HepG2 (cell line): ENCODE results near the gene APBB1IP. TPM values are rescaled to one million over a fixed set of nuclear protein-coding genes. Genes with fewer than 3 reads are reported as not detected.

Experiments
- ATAC-seq: fragments of 200-7000 bp; cut with Tn5 transposase; 3 replicates; pipeline ENCODE4 v1.9.1; 2020; ENCODE audit warnings: mild to moderate bottlenecking, moderate library complexity
- BruUV-seq: library from RNA; stranded (reverse); fragments of 400-500 nt; replicated peaks from 2 replicates; lab custom pipeline; 2021; lab: Mats Ljungman, UMichigan
- CTCF ChIA-PET: fragments of 300-600 bp; formaldehyde crosslinking; extraction: SDS; loops from one replicate; lab custom pipeline; 2021; ENCODE audit warnings: low total read pairs, inconsistent platforms, low intra/inter-chr PET ratio; lab: Yijun Ruan, JAX
- POLR2A ChIA-PET: fragments of 350-600 bp; sonication (Branson Sonifier 250); formaldehyde crosslinking; loops from one replicate; lab custom pipeline; 2020; ENCODE audit warnings: antibody characterized with exemption, inconsistent platforms; lab: Yijun Ruan, JAX
- DNase-seq: peaks from one replicate; pipeline ENCODE4 v3.0.0-alpha.2; 2015; ENCODE audit warnings: low spot score
- FAIRE-seq: peaks from 3 replicates; lab custom pipeline; 2011; peaks lifted over from hg19 to GRCh38; lab: Jason Lieb, UNC
- H2AFZ ChIP-seq: one replicate; pipeline ENCODE4 v1.6.1; 2011; ENCODE audit warnings: low read length, inconsistent platforms
- H3K27ac ChIP-seq: fragments of 300-600 bp; 3 replicates; pipeline ENCODE4 v1.8.0; 2011; ENCODE audit warnings: mixed run types, mild to moderate bottlenecking, mixed read lengths, low read length, inconsistent platforms; ENCODE audit not compliant: insufficient read depth; ENCODE audit errors: extremely low read length
- H3K27me3 ChIP-seq, 2 experiments: fragments of 200-600 bp in 1 of 2; 2 replicates in 1 of 2; 3 replicates in 1 of 2; pipeline versions ENCODE4 v1.6.0 to v1.8.0; 2011; ENCODE audit warnings: low read length in 2 of 2, mild to moderate bottlenecking in 2 of 2, moderate library complexity in 2 of 2, inconsistent platforms in 1 of 2; ENCODE audit not compliant: insufficient read depth in 2 of 2, control insufficient read depth in 1 of 2
- H3K36me3 ChIP-seq, 2 experiments: fragments of 200-600 bp in 1 of 2; replicated peaks in 1 of 2; 2 replicates in 1 of 2; 3 replicates in 1 of 2; pipeline versions ENCODE4 v1.5.1 to v1.8.0; 2011; ENCODE audit warnings: low read length in 2 of 2, inconsistent platforms in 1 of 2; ENCODE audit not compliant: insufficient read depth in 2 of 2, control insufficient read depth in 1 of 2
- H3K4me1 ChIP-seq: 2 replicates; pipeline ENCODE4 v1.5.1; 2012; ENCODE audit warnings: low read length, inconsistent platforms; ENCODE audit not compliant: insufficient read depth
- H3K4me2 ChIP-seq: 2 replicates; pipeline ENCODE4 v1.6.0; 2011; ENCODE audit warnings: low read depth, low read length, inconsistent platforms
- H3K4me3 ChIP-seq, 3 experiments: fragments of 200-600 bp in 1 of 3; sonication (generic), shearing (Covaris generic) in 1 of 3; replicated peaks in 1 of 3; 2 replicates each; pipeline ENCODE4 v1.5.1; 2011 to 2016; ENCODE audit warnings: low read length in 3 of 3, inconsistent platforms in 2 of 3, low read depth in 2 of 3, mild to moderate bottlenecking in 2 of 3, control low read depth in 1 of 3, mixed read lengths in 1 of 3; ENCODE audit not compliant: insufficient read depth in 1 of 3
- H3K79me2 ChIP-seq: one replicate; pipeline ENCODE4 v1.6.1; 2011; ENCODE audit warnings: low read length, inconsistent platforms; ENCODE audit not compliant: insufficient read depth
- H3K9ac ChIP-seq: 2 replicates; pipeline ENCODE4 v1.6.0; 2011; ENCODE audit warnings: mild to moderate bottlenecking, low read depth, low read length, inconsistent platforms; ENCODE audit not compliant: insufficient read depth
- H3K9me3 ChIP-seq: 2 replicates; pipeline ENCODE4 v1.5.1; 2012; ENCODE audit warnings: mild to moderate bottlenecking, low read length
- H4K20me1 ChIP-seq: 2 replicates; pipeline ENCODE4 v1.6.0; 2011; ENCODE audit warnings: inconsistent platforms, mild to moderate bottlenecking, low read length, moderate library complexity; ENCODE audit not compliant: insufficient read depth
- ARNTL ChIP-seq: sonication (generic); formaldehyde crosslinking; IDR thresholded peaks from 2 replicates; pipeline ENCODE4 v1.4.0; 2020; ENCODE audit warnings: mild to moderate bottlenecking, missing genetic modification reagents
- ATF1 ChIP-seq: IDR thresholded peaks from 2 replicates; pipeline ENCODE4 v1.6.1; 2016; ENCODE audit warnings: mild to moderate bottlenecking, control low read depth
- BRD4 ChIP-seq: sonication (generic); formaldehyde crosslinking; IDR thresholded peaks from 2 replicates; pipeline ENCODE4 v1.4.0; 2020; ENCODE audit warnings: missing genetic modification reagents
- EED ChIP-seq: sonication (generic); formaldehyde crosslinking; IDR thresholded peaks from 2 replicates; pipeline ENCODE4 v1.5.0; 2020; ENCODE audit warnings: mild to moderate bottlenecking, missing genetic modification reagents
- ETV5 ChIP-seq: IDR thresholded peaks from 2 replicates; pipeline ENCODE4 v1.6.1; 2018; ENCODE audit warnings: missing biosample characterization, missing genetic modification reagents, inconsistent platforms, borderline replicate concordance
- HOXA7 ChIP-seq: sonication (generic); formaldehyde crosslinking; IDR thresholded peaks from 2 replicates; pipeline ENCODE4 v1.8.1; 2022; ENCODE audit warnings: mild to moderate bottlenecking, missing genetic modification reagents, moderate library complexity
- MAFK ChIP-seq, 2 experiments: IDR thresholded peaks in 1 of 2; conservative IDR thresholded peaks in 1 of 2; 2 replicates each; pipeline ENCODE4 v1.6.1; 2011; ENCODE audit warnings: improper control_type of control experiment in 2 of 2, low read length in 2 of 2
- NPAS2 ChIP-seq: sonication (generic); formaldehyde crosslinking; IDR thresholded peaks from 2 replicates; pipeline ENCODE4 v1.8.0; 2022; ENCODE audit warnings: mild to moderate bottlenecking, missing genetic modification reagents, borderline replicate concordance
- PAXIP1 ChIP-seq: sonication (generic); formaldehyde crosslinking; conservative IDR thresholded peaks from 2 replicates; pipeline ENCODE4 v1.4.0; 2020; ENCODE audit warnings: mild to moderate bottlenecking, missing genetic modification reagents, moderate library complexity
- SKI ChIP-seq: fragments of 450-650 bp; IDR thresholded peaks from one replicate; pipeline ENCODE4 v1.6.1; 2018; ENCODE audit warnings: mild to moderate bottlenecking; ENCODE audit not compliant: partially characterized antibody
- SOX13 ChIP-seq, 3 experiments: fragments of 450-650 bp in 1 of 3; sonication (generic) in 1 of 3; formaldehyde crosslinking in 1 of 3; IDR thresholded peaks in 2 of 3; conservative IDR thresholded peaks in 1 of 3; 2 replicates each; pipeline versions ENCODE4 v1.5.0 to v1.6.1; 2016 to 2020; ENCODE audit warnings: antibody characterized with exemption in 1 of 3, mild to moderate bottlenecking in 1 of 3, missing compliant biosample characterization in 1 of 3, missing genetic modification reagents in 1 of 3, moderate library complexity in 1 of 3
- ZMAT5 ChIP-seq: sonication (generic); formaldehyde crosslinking; IDR thresholded peaks from 2 replicates; pipeline ENCODE4 v1.5.0; 2020; ENCODE audit warnings: mild to moderate bottlenecking, low read depth, missing genetic modification reagents, borderline replicate concordance
- ZNF251 ChIP-seq: sonication (generic); formaldehyde crosslinking; IDR thresholded peaks from 2 replicates; pipeline ENCODE4 v1.9.0; 2021; ENCODE audit warnings: mild to moderate bottlenecking, missing genetic modification reagents
- ZNF431 ChIP-seq: sonication (generic); formaldehyde crosslinking; IDR thresholded peaks from 2 replicates; pipeline ENCODE4 v1.9.0; 2022; ENCODE audit warnings: missing genetic modification reagents, low read depth, mild to moderate bottlenecking, borderline replicate concordance
- ZNF777 ChIP-seq: sonication (generic); formaldehyde crosslinking; IDR thresholded peaks from 2 replicates; pipeline ENCODE4 v1.4.0; 2020; ENCODE audit warnings: missing genetic modification reagents
- ZSCAN25 ChIP-seq: sonication (generic); formaldehyde crosslinking; IDR thresholded peaks from 2 replicates; pipeline ENCODE4 v1.8.0; 2022; ENCODE audit warnings: mild to moderate bottlenecking, missing genetic modification reagents
- WGBS: methylation state at CpG from one replicate; pipeline ENCODE4 v1.1.6; 2017; ENCODE audit warnings: low lambda C conversion rate; 5-methylcytosine and 5-hydroxymethylcytosine counted together
- in situ Hi-C: cut with HindIII; loops from 2 replicates; pipeline ENCODE4 v1.10.0; 2017; ENCODE audit warnings: low pct_unique_long_range_greater_than_20kb; ENCODE audit not compliant: extremely low pct_ligation_motif_present
- intact Hi-C: fragments of 100-400 bp; cut with micrococcal nuclease; formaldehyde crosslinking; loops from one replicate; pipeline ENCODE4 v1.10.0; 2022; ENCODE audit not compliant: unreplicated experiment
- polyA plus RNA-seq, 8 experiments: library from polyadenylated mRNA; depleted of rRNA in 3 of 8; stranded (reverse) in 7 of 8; unstranded in 1 of 8; fragments of >200 nt; fragmentation: Illumina TruSeq in 4 of 8; extraction: Trizol in 4 of 8; gene quantifications; 2 replicates each; pipeline versions ENCODE4 v1.2.1 to v1.2.3, GENCODE V29; 2011 to 2016; ENCODE audit warnings: low read depth in 4 of 8, missing spikeins in 1 of 8, mixed read lengths in 1 of 8; ENCODE audit not compliant: insufficient read depth in 1 of 8
- total RNA-seq, 5 experiments: library from RNA; depleted of rRNA; stranded (reverse); fragments of >200 nt; fragmentation: Illumina TruSeq; extraction: Trizol; gene quantifications; 2 replicates each; pipeline ENCODE4 v1.2.3, GENCODE V29; 2016; ENCODE audit warnings: low read depth in 1 of 5
- TF ChIP-seq, protein P1 (sequence below): sonication (generic); formaldehyde crosslinking; IDR thresholded peaks from 2 replicates; pipeline ENCODE4 v1.9.0; 2022; ENCODE audit warnings: missing genetic modification reagents, mild to moderate bottlenecking, borderline replicate concordance
- TF ChIP-seq, protein P2 (sequence below): sonication (generic); IDR thresholded peaks from 2 replicates; pipeline ENCODE4 v1.6.1; 2016; ENCODE audit warnings: low read depth, borderline replicate concordance

APBB1IP gene
- total and polyA plus RNA-seq, 2 of the 13 experiments (the other 11 are each of a cell fraction or from before 2014, with no cell fraction given): 0.08 TPM; not detected in 1

GRCh38 chr10:26410356-26410755 lies 27.8 kb upstream of the APBB1IP start:
- in situ Hi-C loops: no loop called here
- no peaks in the 10 kb centered on the region for H3K9me3 ChIP-seq
- no peak overlapping the region for H3K4me2 ChIP-seq
- no peaks in the 10 kb centered on the region for H3K36me3 ChIP-seq
- WGBS: 0% methylated on average over 6 of the region's 6 CpGs
- no peak for FAIRE-seq
- CTCF ChIA-PET: no interaction called here
- H3K27ac ChIP-seq: no peak overlapping the region
- H2AFZ ChIP-seq: no peak overlapping the region
- no peaks in the 10 kb centered on the region for H3K27me3 ChIP-seq
- H3K79me2 ChIP-seq: no peaks in the 10 kb centered on the region
- intact Hi-C loops: no loop called here
- BruUV-seq: no TSS peak
- H3K4me3 ChIP-seq: no peak overlapping the region
- no peak overlapping the region for H3K9ac ChIP-seq
- H4K20me1 ChIP-seq: no peaks in the 10 kb centered on the region
- TF ChIP-seq EED (CRISPR knock-in tag): no peak
- no peak for TF ChIP-seq NPAS2 (CRISPR knock-in tag)
- no peak for TF ChIP-seq ZNF777 (CRISPR knock-in tag)
- TF ChIP-seq SKI: no peak
- no peak for TF ChIP-seq SOX13 (IDR thresholded peaks at IDR 0.05)
- TF ChIP-seq SOX13 (CRISPR knock-in tag; conservative IDR thresholded peaks at IDR 0.05 in 1 of 2, IDR thresholded peaks at IDR 0.05 in 1 of 2): no peak
- no peak for TF ChIP-seq PAXIP1 (CRISPR knock-in tag)
- no peak for TF ChIP-seq ZNF251 (CRISPR knock-in tag)
- TF ChIP-seq ARNTL: no peak
- TF ChIP-seq, protein P1, sequence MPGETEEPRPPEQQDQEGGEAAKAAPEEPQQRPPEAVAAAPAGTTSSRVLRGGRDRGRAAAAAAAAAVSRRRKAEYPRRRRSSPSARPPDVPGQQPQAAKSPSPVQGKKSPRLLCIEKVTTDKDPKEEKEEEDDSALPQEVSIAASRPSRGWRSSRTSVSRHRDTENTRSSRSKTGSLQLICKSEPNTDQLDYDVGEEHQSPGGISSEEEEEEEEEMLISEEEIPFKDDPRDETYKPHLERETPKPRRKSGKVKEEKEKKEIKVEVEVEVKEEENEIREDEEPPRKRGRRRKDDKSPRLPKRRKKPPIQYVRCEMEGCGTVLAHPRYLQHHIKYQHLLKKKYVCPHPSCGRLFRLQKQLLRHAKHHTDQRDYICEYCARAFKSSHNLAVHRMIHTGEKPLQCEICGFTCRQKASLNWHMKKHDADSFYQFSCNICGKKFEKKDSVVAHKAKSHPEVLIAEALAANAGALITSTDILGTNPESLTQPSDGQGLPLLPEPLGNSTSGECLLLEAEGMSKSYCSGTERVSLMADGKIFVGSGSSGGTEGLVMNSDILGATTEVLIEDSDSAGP (CRISPR knock-in tag): no peak
- TF ChIP-seq BRD4 (CRISPR knock-in tag): no peak
- no peak for TF ChIP-seq ETV5
- TF ChIP-seq ZMAT5: no peak
- TF ChIP-seq HOXA7 (CRISPR knock-in tag): no peak
- no peak for TF ChIP-seq ZNF431 (CRISPR knock-in tag)
- no peak for TF ChIP-seq ATF1 (CRISPR knock-in tag)
- TF ChIP-seq, protein P2, sequence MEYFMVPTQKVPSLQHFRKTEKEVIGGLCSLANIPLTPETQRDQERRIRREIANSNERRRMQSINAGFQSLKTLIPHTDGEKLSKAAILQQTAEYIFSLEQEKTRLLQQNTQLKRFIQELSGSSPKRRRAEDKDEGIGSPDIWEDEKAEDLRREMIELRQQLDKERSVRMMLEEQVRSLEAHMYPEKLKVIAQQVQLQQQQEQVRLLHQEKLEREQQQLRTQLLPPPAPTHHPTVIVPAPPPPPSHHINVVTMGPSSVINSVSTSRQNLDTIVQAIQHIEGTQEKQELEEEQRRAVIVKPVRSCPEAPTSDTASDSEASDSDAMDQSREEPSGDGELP: no peak
- TF ChIP-seq ZSCAN25 (CRISPR knock-in tag): no peak
- TF ChIP-seq MAFK (conservative IDR thresholded peaks at IDR 0.05 in 1 of 2, IDR thresholded peaks at IDR 0.05 in 1 of 2; ENCODE audit: low read length in 2 of 2): no peak
- no peak for ATAC-seq
- H3K4me1 ChIP-seq: no peaks in the 10 kb centered on the region
- POLR2A ChIA-PET: no interaction called here
- no peak for DNase-seq
